ENCODE results near the gene REXO5. TPM values are rescaled to one million over a fixed set of nuclear protein-coding genes. Genes with fewer than 3 reads are reported as not detected.

REXO5 gene
- total RNA-seq, 1 experiment from 2014 or later, result 17.2 TPM

- Histone ChIP-seq H3K4me3 (no peak overlapping the region), H3K27me3 (no peaks in the 10 kb centered on the region), H3K9me3 (replicated peaks) (no peaks in the 10 kb centered on the region), H3K36me3 (no peaks in the 10 kb centered on the region), H3K27ac (no peak overlapping the region), H3K4me1 (no peaks in the 10 kb centered on the region)
- no peak for DNase-seq
Observed at GRCh38 chr16:20887207-20887606, 80.9 kb downstream of the REXO5 start.

DNA sequence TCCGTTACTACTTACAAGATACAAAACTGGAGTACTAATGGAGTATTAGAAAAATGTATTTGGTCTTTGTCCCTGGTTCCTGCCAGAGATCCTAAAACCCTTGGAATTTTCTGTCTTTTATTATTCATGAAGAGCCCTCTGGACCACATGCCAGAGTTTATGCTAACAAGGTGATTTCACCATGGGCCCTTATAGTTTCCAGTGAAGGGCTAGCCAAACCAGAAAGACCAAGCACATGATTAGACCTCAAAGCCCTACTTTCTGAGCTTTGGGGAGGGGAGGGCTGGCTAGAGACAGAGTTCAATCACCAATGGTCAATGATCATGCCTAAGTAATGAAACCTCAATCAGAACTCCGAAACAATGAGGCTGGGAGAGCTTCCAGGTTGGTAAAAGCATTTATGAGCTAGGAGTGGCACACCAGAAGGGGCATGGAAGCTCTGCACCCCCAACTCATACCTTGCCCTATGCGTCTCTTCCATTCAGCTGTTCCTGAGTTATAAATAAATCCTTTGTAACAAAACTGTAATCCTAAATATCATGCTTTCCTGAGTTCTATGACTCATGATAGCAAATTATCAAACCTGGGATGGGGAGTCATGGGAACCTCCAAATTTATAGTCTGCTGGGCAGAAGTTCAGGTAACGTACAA lies 83.4 kb downstream of the REXO5 start:
- H3K27me3 ChIP-seq, result no peaks in the 10 kb centered on the region
- no peaks in the 10 kb centered on the region for H3K4me1 ChIP-seq
- DNase-seq, result no peak
- no peak overlapping the region for H3K27ac ChIP-seq
- H3K36me3 ChIP-seq, result no peaks in the 10 kb centered on the region
- H3K9me3 ChIP-seq (replicated peaks), result no peaks in the 10 kb centered on the region
- no peak overlapping the region for H3K4me3 ChIP-seq

GRCh38 chr16:20894388-20894787 lies 88.1 kb downstream of the REXO5 start:
- no peaks in the 10 kb centered on the region for H3K4me1 ChIP-seq
- H3K36me3 ChIP-seq, result peaks cover 9% of the 10 kb centered on the region
- no peaks in the 10 kb centered on the region for H3K9me3 ChIP-seq (replicated peaks)
- DNase-seq, result no peak
- H3K4me3 ChIP-seq, result no peak overlapping the region
- no peak overlapping the region for H3K27ac ChIP-seq
- no peaks in the 10 kb centered on the region for H3K27me3 ChIP-seq

DNA sequence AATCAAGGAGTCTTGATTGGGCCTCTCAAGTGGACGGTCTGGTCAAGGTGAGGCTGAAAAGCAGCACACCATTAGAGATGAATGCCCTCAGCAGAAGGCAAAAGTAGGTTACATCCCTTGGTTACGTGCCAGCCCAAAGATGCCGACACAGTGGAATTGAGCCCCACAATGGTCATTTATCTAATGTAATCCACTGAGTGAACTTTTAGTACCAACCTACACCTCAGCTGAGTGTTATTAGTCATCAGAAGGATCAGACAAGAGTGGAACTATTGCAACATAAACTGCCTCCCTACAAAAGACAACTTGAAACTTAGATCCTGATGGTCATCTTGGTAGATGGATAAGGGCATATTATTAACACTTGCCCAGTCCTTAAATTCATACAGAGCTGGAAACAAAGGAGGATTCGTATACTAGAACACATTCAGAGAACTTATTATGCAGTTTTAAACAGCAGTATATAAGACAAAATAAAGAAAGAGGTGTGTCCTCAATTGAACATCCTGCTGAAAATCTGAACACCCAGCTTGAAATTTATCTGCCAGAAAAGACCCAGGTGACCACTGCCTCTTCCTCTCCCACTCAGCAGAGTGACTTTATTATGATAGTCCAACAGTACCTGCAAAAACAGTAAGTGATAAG lies 91.0 kb downstream of the REXO5 start:
- Histone ChIP-seq H3K9me3 (replicated peaks) (no peaks in the 10 kb centered on the region), H3K27ac (no peak overlapping the region), H3K4me1 (no peaks in the 10 kb centered on the region; the same call in 1 of the 2 replicates), H3K27me3 (no peaks in the 10 kb centered on the region), H3K4me3 (no peak overlapping the region), H3K36me3 (peaks cover 9% of the 10 kb centered on the region)
- DNase-seq, result no peak

- Histone ChIP-seq H3K27me3 (no peaks in the 10 kb centered on the region), H3K4me3 (no peak overlapping the region), H3K36me3 (peaks cover 9% of the 10 kb centered on the region), H3K4me1 (no peaks in the 10 kb centered on the region; the same call in 1 of the 2 replicates), H3K9me3 (replicated peaks) (no peaks in the 10 kb centered on the region), H3K27ac (no peak overlapping the region)
- no peak for DNase-seq
Observed at GRCh38 chr16:20897922-20898321, 91.6 kb downstream of the REXO5 start.

- DNase-seq, result no peak
- Histone ChIP-seq H3K4me1 (no peaks in the 10 kb centered on the region; the same call in 1 of the 2 replicates), H3K27ac (no peak overlapping the region), H3K36me3 (peaks cover 9% of the 10 kb centered on the region), H3K27me3 (no peaks in the 10 kb centered on the region), H3K9me3 (replicated peaks) (no peaks in the 10 kb centered on the region), H3K4me3 (peak overlapping the region; percentile 97)
Observed at GRCh38 chr16:20899071-20899470, 92.7 kb downstream of the REXO5 start.

Other genes with a start within 250 kb of the REXO5 start
- not detected in 2 replicates for gene ACSM2B, start 230.2 kb upstream of the REXO5 start, total RNA-seq (2014; rRNA removed; shearing (Covaris generic))
- 0.08 and 0.14 TPM in 2 replicates for gene ACSM1, start 108.8 kb upstream of the REXO5 start, total RNA-seq (2014; rRNA removed; shearing (Covaris generic))
- 54.4 and 66.1 TPM in 2 replicates for gene THUMPD1, start 64.7 kb upstream of the REXO5 start, total RNA-seq (2014; rRNA removed; shearing (Covaris generic))
- 1.8 and 2.0 TPM in 2 replicates for gene ACSM3, start 42.5 kb upstream of the REXO5 start, total RNA-seq (2014; rRNA removed; shearing (Covaris generic))
- gene ERI2, start 55 bp upstream of the REXO5 start, total RNA-seq (2014; rRNA removed; shearing (Covaris generic)), result 35.7 and 38.5 TPM in 2 replicates
- gene DCUN1D3, start 93.8 kb downstream of the REXO5 start, total RNA-seq (2014; rRNA removed; shearing (Covaris generic)), result 5.6 and 7.8 TPM in 2 replicates
- 13.4 and 15.3 TPM in 2 replicates for gene LYRM1, start 94.2 kb downstream of the REXO5 start, total RNA-seq (2014; rRNA removed; shearing (Covaris generic))

Data from SJCRH30 (cell line).